GM21367 (cell line): ENCODE measurements around the gene GNPTAB.

ENCODE experiments used
- ATAC-seq: cut with Tn5 transposase; IDR thresholded peaks from one replicate; pipeline ENCODE4 v1.9.1; 2021; ENCODE audit not compliant: unreplicated experiment

Gene GNPTAB

DNA sequence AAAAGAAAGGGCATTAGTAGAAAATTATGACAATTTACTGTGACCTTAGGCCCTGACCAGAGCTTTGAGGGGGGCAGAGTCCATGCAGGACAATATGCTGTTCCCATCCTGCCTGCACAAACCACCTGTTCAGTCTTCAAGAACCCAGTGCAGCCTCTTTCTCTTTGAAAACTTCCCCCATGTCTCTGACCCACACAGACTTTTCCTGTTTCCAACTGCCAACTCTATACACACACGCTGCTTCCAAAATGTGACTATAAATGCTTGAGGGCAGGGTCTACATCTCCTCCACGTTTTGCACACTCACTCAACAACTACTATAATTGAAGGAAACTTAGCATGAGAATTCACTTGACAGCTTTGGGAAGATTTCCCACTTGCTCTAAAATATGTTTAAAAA, 54.9 kb downstream of the GNPTAB start:
- no peak for ATAC-seq

GRCh38 chr12:101773650-101774162, 57.1 kb downstream of the GNPTAB start:
- no peak for ATAC-seq

DNA sequence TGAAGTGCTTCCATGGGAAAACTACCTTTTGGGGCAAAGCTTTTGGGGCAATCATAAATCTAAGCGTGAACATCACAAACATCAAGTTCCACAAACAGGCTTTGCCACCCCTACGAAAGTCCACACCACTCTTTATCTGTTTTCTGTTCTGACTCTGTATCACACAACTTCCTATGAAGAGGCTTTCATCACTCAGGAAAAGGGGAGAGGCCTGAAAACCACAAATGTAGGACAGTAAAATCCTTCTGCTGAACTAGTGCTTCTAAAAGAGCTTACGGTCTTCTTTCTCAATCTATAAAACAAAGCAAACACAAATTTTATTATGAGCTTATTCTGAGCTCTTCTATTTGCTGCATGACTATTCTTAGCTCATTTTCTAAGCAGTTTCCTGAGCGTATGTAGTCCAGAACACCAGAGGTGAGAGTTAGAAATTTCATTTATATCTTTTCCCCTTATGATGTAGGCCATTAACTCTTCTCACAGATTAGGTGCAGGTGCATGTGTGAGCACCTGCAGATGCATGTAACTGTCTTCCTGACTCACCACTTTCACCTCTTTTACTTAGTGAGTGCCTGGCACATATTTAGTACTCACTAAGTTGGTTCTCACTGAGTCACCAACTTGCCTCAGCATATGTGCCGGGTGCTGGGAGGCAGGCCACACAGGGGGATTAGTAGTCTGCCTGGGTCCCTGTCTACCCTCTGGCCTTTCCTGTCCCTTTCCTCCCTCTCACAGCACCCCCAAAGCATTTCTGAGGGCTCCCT, 58.6 kb downstream of the GNPTAB start:
- no peak for ATAC-seq

DNA sequence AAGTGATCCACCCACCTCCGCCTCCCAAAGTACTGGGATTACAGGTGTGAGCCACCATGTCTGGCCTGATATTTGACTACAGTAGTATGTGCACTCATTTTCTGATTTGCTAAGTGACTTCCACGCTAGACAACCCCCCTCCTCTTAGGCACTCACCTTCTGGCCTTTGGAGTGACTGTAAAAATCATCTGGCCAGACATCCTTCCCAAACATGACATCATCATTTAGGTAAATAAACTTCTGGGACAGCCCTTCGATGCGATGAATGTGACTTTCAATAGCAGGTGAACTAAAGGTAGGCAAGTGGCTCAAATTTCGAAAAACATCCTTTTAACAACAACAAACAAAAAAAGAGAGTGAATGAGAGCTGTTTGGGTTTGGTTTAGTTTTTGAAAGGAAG, 60.9 kb downstream of the GNPTAB start:
- ATAC-seq = no peak

GRCh38 chr12:101768781-101769180, 62.0 kb downstream of the GNPTAB start:
- ATAC-seq = no peak

- ATAC-seq = no peak
Measured at GRCh38 chr12:101767537-101767936, 63.2 kb downstream of the GNPTAB start.

DNA sequence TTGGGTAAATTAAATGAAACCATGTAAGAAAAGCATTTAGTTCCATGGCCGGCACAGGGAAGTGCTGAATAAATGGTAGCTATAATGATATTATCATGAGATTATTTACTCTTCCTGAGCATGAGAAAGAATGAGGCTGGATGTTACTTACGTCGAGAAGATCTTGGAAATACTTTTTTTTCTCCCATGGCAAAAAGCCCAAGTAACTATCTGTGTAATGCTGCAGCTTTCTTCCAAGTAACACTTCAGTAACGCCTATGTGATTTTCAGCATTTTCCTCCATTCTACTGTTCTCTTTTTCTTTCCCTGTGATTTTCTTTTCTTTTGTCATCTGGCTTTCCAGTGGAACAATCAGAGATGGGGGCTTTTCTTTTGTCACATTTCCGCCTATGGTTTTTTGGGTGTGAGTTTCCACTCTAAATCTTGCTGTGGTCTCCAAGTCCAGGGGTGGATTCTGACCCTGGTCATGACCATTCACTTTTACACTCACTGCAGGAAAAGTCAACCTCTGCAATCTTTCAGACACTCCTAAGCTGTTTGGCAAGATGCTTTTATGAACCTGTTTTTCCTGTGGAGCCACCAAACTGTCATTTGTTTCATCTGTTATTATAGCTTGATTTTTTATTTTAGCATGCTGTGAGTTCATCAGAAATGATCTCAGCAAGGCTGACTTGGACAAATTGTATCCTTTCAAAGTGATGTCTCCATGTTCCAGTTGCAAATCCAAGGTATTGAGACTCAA, 66.5 kb downstream of the GNPTAB start:
- no peak for ATAC-seq

DNA sequence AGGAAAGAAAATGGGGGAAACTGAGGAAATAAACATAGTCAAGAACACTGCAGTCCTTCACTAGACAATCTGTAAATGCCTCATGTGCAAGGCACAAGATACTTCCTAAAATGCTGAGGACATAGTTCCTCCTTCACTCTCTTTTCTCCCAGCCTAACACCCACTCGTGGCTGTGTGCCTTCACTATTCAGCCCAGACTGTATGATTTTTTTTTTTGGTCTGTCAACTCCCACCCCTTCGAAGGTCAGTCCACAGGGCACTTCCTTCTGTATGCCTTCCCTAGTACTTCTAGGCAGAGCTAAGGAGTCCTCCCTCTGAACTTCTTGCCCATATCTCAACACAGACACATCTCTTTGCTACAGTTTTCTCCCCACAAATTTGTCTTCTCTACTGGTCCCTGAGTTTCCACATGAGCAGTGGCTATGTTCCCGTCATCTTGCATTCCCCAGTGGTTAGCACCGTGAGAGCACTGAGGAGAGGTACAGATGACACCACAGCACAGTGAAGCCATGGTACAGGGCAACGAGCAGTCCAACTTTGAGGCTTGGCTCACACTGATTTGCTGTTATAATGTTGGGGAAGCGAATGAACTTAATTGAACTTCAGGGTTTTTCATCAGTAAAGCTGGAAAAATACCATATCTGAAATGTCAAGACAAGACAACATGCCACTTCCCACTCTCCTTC, 67.4 kb downstream of the GNPTAB start:
- ATAC-seq = no peak

- no peak for ATAC-seq
Measured at GRCh38 chr12:101761781-101762180, 69.0 kb downstream of the GNPTAB start.

GRCh38 chr12:101761350-101761749, 69.4 kb downstream of the GNPTAB start:
- no peak for ATAC-seq

DNA sequence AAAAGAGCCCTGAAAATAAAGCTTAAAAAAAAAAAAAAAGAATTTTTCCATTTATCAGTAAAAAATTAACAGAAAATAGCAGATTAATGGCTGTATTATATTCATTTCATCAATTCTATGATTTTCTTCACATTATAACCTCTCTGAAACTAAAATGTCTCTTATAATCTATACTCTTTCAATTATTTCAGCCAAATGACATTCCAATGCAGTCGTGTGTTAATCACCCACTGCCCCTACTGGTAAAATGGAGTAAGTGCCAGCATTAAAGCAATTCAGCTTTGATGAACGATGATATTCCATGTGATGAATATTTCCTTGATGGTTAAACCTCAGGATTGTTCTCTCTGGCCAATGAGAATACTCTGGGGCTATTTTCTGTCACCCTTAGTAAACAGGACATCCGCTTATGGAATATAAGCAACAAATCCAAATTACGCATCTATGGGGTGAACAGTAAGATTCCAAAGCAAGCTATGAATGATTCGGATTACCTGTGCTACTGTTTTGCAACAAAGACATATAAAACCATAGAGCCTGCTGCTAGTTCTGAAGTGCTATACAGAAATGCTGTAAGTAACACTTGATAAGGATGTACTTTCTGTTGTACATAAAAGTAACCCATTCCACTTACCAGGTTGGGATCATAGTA, 71.2 kb downstream of the GNPTAB start:
- no peak for ATAC-seq

DNA sequence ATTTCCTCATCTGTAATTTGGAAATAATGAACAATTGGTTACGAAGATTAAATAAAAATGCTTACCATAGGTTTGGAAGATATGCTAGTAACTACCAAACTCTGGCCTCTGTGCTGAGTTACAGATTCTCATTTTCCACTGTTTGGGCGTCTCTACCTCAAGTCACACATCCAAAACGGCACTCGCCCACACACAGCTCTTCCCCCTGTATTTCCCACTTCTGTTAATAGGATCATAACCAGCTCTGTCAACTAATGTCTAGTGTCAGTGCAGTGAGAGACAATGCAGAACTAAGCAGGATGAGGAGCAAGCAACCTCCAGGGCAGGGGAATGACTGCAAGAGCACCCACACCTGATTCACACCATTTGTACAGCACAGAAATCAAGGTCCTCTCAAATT, 80.6 kb downstream of the GNPTAB start:
- no peak for ATAC-seq

- ATAC-seq = no peak
Measured at GRCh38 chr12:101749657-101750056, 81.1 kb downstream of the GNPTAB start.

DNA sequence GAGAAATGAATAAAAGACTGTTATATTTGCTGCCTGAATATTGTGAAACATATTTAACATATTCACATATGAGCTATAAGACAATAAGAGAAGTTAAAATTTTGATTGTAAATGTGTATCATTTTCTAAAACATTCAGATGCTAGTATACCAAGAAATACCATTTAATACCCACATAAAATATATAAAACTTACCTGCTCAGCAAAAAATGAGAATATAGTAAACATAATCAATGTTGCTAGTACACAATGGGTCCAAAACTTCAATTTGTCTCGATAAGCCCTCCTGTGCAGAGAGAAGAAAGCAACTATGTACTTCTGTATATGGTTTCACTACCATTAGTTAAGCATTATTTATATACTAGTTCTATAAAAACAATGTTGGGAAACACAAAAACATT, 81.9 kb downstream of the GNPTAB start:
- ATAC-seq = no peak

GRCh38 chr12:101747697-101748096, 83.1 kb downstream of the GNPTAB start:
- no peak for ATAC-seq

- no peak for ATAC-seq
Measured at GRCh38 chr12:101746661-101747060, 84.1 kb downstream of the GNPTAB start.

- ATAC-seq = no peak
Measured at GRCh38 chr12:101746196-101746595, 84.6 kb downstream of the GNPTAB start.

GRCh38 chr12:101745481-101745880, 85.3 kb downstream of the GNPTAB start:
- no peak for ATAC-seq

GRCh38 chr12:101743724-101744472, 86.9 kb downstream of the GNPTAB start:
- ATAC-seq = peak; percentile 95

- no peak for ATAC-seq
Measured at GRCh38 chr12:101743242-101743641, 87.5 kb downstream of the GNPTAB start.
